Smooth muscle cell (in vitro differentiated cells): ENCODE results near the gene DPRX. TPM values are rescaled to one million over a fixed set of nuclear protein-coding genes. Genes with fewer than 3 reads are reported as not detected.

Experiments used
- DNase-seq: peaks from one replicate; lab custom pipeline; 2025; ENCODE audit not compliant: unreplicated experiment; lab: John Stamatoyannopoulos, UW
- H2AFZ ChIP-seq: fragments of 200-600 bp; sonication (generic); 2 replicates; pipeline ENCODE4 v1.6.0; 2016; ENCODE audit warnings: antibody characterized with exemption, low read depth, mild to moderate bottlenecking
- H3F3A ChIP-seq: fragments of 200-600 bp; sonication (generic); 2 replicates; pipeline ENCODE4 v1.6.0; 2017; ENCODE audit warnings: antibody characterized with exemption, low read depth
- H3K27ac ChIP-seq: fragments of 200-600 bp; sonication (generic); 2 replicates; pipeline ENCODE4 v1.5.1; 2016; ENCODE audit warnings: low read depth, mild to moderate bottlenecking
- H3K27me3 ChIP-seq: fragments of 200-600 bp; sonication (generic); 2 replicates; pipeline ENCODE4 v1.6.1; 2016; ENCODE audit warnings: low read depth, mild to moderate bottlenecking
- H3K36me3 ChIP-seq: fragments of 200-600 bp; sonication (generic); 2 replicates; pipeline ENCODE4 v1.5.1; 2016; ENCODE audit warnings: low read depth
- H3K4me1 ChIP-seq: fragments of 200-600 bp; sonication (generic); 2 replicates; pipeline ENCODE4 v1.5.1; 2016; ENCODE audit warnings: low read depth
- H3K4me2 ChIP-seq: fragments of 200-600 bp; sonication (generic); 2 replicates; pipeline ENCODE4 v1.6.0; 2016; ENCODE audit warnings: mild to moderate bottlenecking
- H3K4me3 ChIP-seq: fragments of 200-600 bp; sonication (generic); 2 replicates; pipeline ENCODE4 v1.5.1; 2016; ENCODE audit warnings: mild to moderate bottlenecking
- H3K79me2 ChIP-seq: fragments of 200-600 bp; sonication (generic); 2 replicates; pipeline ENCODE4 v1.6.0; 2016; ENCODE audit warnings: low read depth, mild to moderate bottlenecking
- H3K9ac ChIP-seq: fragments of 200-600 bp; sonication (generic); 2 replicates; pipeline ENCODE4 v1.6.0; 2016; ENCODE audit warnings: low read depth
- H3K9me3 ChIP-seq: fragments of 200-600 bp; sonication (generic); replicated peaks from 2 replicates; pipeline ENCODE4 v1.5.1; 2016; ENCODE audit warnings: low read depth
- H4K20me1 ChIP-seq: fragments of 200-600 bp; sonication (generic); 2 replicates; pipeline ENCODE4 v1.6.0; 2016; ENCODE audit warnings: low read depth
- WGBS: methylation state at CpG from one replicate; pipeline ENCODE4 v1.1.7; 2016; ENCODE audit warnings: low lambda C conversion rate; 5-methylcytosine and 5-hydroxymethylcytosine counted together
- polyA plus RNA-seq: library from polyadenylated mRNA; unstranded; fragments of >200 nt; fragmentation: Nextera tagmentation; extraction: Ambion mirVana; gene quantifications from 2 replicates; pipeline ENCODE4 v1.2.1, GENCODE V29; 2016
- total RNA-seq: library from RNA; depleted of rRNA; stranded (reverse); fragments of >200 nt; gene quantifications from 2 replicates; pipeline ENCODE4 v1.2.3, GENCODE V29; 2014
- TF ChIP-seq, protein P1 (sequence below): fragments of 200-600 bp; sonication (generic); IDR thresholded peaks from 2 replicates; pipeline ENCODE4 v1.5.1; 2017; ENCODE audit warnings: borderline replicate concordance, mild to moderate bottlenecking, antibody characterized with exemption; ENCODE audit not compliant: insufficient read depth, poor library complexity, severe bottlenecking

The DPRX gene
- total and polyA plus RNA-seq, 2 experiments from 2014 or later = not detected

DNA sequence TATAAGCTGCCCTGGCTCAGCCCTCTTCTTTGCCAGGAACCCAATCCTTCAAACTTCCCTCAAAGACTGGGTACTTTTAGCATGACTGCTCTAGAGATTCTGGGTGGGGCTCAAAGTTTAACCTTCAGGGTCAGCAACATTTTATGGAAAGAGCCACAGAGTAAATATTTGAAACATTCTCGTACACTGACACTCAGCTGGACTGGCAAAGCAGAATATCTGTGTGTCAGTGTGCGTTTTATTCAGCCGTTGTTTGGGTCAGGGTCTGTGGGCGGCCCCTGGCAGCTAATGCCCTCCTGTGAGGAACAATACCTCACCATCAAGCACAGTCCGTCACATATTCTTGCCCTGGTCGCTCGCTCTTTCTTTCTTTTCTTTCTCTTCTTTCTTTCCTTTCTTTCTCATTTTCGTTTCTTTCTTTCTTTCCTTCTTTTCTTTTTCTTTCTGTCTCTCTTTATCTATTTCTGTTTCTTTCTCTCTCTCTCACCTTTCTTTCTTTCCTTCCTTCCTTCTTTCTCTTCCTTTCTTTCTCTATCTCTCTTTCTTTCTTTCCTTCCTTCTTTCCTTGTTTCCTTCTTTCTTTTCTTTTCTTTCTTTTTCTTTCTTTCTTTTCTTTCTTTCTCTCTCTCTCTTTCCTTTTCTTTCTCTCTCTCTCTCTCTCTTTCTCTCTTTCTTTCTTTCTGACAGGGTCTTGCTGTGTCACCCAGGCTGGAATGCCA, 10.7 kb downstream of the DPRX start:
- H3K27me3 ChIP-seq = no peaks in the 10 kb centered on the region
- H4K20me1 ChIP-seq = no peaks in the 10 kb centered on the region
- H3K36me3 ChIP-seq = no peaks in the 10 kb centered on the region
- no peaks in the 10 kb centered on the region for H3K79me2 ChIP-seq
- peaks cover 3% of the 10 kb centered on the region for H3F3A ChIP-seq
- no peak overlapping the region for H3K9ac ChIP-seq
- no peak overlapping the region for H3K4me3 ChIP-seq
- WGBS = 80% methylated on average over 8 of the region's 8 CpGs
- H3K27ac ChIP-seq = no peak overlapping the region
- H3K4me2 ChIP-seq = peak overlapping the region; percentile 31
- peak overlapping the region; percentile 49 for H2AFZ ChIP-seq
- no peaks in the 10 kb centered on the region for H3K9me3 ChIP-seq
- no peaks in the 10 kb centered on the region for H3K4me1 ChIP-seq
- no peak for DNase-seq
- TF ChIP-seq, protein P1, sequence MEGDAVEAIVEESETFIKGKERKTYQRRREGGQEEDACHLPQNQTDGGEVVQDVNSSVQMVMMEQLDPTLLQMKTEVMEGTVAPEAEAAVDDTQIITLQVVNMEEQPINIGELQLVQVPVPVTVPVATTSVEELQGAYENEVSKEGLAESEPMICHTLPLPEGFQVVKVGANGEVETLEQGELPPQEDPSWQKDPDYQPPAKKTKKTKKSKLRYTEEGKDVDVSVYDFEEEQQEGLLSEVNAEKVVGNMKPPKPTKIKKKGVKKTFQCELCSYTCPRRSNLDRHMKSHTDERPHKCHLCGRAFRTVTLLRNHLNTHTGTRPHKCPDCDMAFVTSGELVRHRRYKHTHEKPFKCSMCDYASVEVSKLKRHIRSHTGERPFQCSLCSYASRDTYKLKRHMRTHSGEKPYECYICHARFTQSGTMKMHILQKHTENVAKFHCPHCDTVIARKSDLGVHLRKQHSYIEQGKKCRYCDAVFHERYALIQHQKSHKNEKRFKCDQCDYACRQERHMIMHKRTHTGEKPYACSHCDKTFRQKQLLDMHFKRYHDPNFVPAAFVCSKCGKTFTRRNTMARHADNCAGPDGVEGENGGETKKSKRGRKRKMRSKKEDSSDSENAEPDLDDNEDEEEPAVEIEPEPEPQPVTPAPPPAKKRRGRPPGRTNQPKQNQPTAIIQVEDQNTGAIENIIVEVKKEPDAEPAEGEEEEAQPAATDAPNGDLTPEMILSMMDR = no peak

DNA sequence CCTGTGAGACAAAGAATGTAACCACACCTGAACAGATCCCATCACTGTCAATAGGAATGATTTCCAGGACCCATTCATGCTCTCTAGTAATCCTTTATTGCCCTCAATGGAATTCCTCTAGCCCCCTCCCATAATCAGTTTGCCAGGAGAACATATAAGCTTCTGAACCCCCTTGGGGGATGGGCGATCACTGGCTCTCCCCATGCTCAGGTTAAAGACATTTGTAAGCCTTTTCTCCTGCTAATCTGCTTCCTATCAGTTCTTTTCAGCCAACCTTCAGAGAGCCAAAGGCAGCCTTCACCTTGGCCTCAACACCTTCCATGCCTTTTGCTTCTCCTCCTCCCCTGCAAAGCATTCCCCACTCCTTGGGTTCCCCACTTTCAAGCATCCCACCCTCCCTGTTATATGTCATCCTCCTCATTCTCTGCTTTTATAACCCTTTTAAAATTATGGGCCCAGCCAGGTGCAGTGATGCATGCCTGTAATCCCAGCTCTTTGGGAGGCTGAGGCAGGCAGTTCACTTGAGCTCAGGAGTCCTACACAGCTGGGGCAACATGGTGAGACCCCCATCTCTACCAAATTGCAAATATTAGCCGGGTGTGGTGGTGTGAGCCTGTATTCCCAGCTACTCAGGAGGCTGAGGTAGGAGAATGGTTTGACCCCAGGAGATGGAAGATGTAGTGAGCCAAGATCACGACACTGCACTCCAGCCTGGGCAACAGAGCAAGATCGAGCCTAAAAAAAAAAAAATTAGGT, 12.4 kb downstream of the DPRX start:
- DNase-seq = no peak
- H4K20me1 ChIP-seq = no peaks in the 10 kb centered on the region
- H3K9me3 ChIP-seq = peaks cover under 1% of the 10 kb centered on the region
- no peak overlapping the region for H3K27ac ChIP-seq
- no peak overlapping the region for H3K4me3 ChIP-seq
- no peaks in the 10 kb centered on the region for H3K4me1 ChIP-seq
- H3K27me3 ChIP-seq = no peaks in the 10 kb centered on the region
- H3K36me3 ChIP-seq = no peaks in the 10 kb centered on the region
- H3F3A ChIP-seq = peaks cover 3% of the 10 kb centered on the region
- 85% methylated on average over 4 of the region's 4 CpGs for WGBS
- no peaks in the 10 kb centered on the region for H3K79me2 ChIP-seq
- TF ChIP-seq, protein P1 = no peak
- H3K9ac ChIP-seq = no peak overlapping the region
- no peak overlapping the region for H3K4me2 ChIP-seq
- H2AFZ ChIP-seq = no peak overlapping the region

DNA sequence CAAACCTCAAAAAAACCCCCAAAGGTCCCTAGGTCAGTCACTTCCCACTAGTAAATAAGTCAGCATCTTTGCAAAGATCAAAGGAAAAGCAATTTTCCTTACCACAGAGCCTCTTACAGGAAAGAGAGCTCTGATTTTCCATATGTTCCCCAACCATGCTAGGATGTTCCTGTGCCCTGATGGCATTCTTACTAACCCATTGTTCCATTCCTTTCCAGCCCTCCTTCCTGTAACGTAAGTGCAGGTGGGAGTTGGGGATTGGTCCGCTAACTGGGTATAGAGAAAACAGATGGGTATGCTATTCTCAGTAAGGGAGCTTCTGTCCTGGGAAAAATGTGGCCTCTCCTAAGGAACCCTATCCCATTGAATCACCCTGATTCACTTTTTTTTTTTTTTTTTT, 14.3 kb downstream of the DPRX start:
- TF ChIP-seq, protein P1 = no peak
- H3K9me3 ChIP-seq = peaks cover 5% of the 10 kb centered on the region
- no peak for DNase-seq

More for the DNA sequence above, 14.3 kb downstream of the DPRX start:
- H3F3A ChIP-seq = peaks cover 3% of the 10 kb centered on the region
- no peaks in the 10 kb centered on the region for H3K27me3 ChIP-seq
- no peaks in the 10 kb centered on the region for H4K20me1 ChIP-seq
- H3K79me2 ChIP-seq = no peaks in the 10 kb centered on the region
- H3K4me1 ChIP-seq = no peaks in the 10 kb centered on the region
- H3K36me3 ChIP-seq = no peaks in the 10 kb centered on the region
- H3K4me2 ChIP-seq = no peak overlapping the region
- no peak overlapping the region for H2AFZ ChIP-seq
- WGBS = 61% methylated on average over 2 of the region's 2 CpGs
- H3K9ac ChIP-seq = no peak overlapping the region
- no peak overlapping the region for H3K4me3 ChIP-seq
- H3K27ac ChIP-seq = no peak overlapping the region
